Stimulated activated CD8-positive, alpha-beta memory T cell treated with anti-CD3 and anti-CD28 coated beads, Interleukin-12 subunit alpha, Interleukin-12 subunit beta, amount 100 ng/mL, for 4 hours (primary cell): ENCODE measurements around the gene MEGF11.
A peak's percentile ranks its signal among the peaks of the same experiment; 100 is the strongest.
"Not testable (repeated sequence)": the region's sequence is repeated elsewhere in the genome, so short reads cannot be mapped to it uniquely, and the experiment has no call there.

Source experiments
- DNase-seq: peaks from one replicate; pipeline ENCODE4 v3.0.0-alpha.2; 2020; ENCODE audit warnings: low read depth

MEGF11 gene

DNA sequence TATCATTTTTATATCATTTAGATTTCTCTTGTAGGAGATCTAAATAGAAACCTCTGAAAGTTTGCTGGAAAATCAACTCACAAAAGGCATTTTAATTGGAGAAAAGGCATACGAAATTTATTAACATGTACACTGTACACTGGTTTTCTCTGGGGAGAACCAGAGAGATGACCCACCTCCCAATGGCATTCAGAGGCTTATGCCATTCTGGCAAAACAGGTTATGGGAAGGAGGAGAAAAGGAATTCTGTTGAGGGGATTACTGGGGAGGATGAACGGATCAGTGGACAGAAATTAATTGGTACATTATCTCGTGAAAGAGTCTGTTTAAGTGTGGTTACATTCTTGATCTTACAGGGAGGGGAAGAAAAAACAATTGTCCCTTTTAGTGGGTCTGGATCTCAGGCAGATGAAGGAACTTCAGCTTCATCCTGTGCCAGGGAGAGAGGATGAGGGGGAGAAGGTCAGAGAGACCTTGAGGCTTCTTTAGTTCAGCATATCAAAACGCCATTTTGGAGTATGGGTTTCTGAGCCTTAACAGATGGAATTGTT is 367.8 kb downstream of the MEGF11 start:
- no peak for DNase-seq

DNA sequence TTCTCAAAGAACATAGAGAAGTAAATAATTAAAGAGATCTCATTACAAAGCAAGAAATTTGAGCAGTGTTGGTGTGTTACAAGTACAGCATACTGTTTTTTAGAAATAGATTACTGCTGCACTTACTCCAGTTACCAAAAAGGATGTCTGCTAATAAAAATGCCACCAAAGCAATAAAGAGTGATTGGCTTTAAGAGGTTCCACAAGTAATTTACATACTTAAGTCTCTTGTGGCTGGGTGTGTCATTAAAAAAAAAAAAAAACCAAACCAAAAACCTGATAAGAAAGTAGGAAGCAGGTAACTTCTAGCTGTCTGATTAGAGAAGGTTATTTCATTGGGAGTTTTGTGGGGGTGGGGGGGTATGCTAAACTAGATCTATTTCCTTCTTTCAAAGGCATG is 369.0 kb downstream of the MEGF11 start:
- no peak for DNase-seq

DNA sequence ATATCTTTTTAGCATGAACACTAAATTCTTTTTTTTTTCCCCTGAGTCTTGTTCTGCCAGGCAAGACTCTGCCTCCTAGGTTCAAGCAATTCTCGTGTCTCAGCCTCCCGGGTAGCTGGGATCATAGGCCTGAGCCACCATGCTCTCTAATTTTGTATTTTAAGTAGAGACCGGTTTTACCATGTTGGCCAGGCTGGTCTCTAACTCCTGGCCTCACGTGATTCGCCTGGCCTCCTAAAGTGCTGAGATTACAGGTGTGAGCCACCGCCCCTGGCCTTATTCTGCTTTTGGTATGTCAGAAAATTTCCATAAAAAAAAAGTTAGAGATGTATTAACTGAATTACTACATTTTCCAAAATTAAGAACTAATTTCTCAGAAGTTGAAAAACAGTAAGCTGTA is 370.0 kb downstream of the MEGF11 start:
- DNase-seq, result no peak

DNA sequence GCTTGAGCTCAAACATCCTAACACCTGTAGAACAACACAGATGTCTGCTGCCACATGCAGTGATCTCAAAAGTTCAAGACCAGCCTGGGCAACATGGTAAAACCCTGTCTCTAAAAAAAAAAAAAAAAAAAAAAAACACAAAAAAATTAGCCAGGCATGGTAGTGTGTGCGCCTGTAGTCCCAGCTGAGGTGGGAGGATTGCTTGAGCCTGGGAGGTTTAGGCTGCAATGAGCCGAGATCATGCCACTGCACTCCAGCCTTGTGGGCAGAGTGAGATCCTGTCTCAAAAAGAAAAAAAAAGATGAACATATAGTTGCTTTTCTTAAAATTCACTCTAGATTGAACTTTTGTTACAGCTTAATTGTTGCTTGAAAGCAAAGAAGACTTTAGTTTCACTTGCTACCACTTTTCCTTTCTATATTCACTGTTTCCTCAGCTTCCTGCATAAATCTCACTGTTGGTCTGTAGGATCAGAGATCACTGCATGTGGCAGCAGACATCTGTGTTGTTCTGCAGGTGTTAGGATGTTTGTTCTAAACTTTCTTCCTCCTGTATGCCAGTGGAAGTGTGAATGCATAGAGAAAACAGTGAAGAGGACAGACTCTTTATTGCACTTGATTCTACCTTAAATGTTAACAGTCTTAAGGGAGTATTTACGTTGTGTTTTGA is 371.6 kb downstream of the MEGF11 start:
- no peak for DNase-seq

DNA sequence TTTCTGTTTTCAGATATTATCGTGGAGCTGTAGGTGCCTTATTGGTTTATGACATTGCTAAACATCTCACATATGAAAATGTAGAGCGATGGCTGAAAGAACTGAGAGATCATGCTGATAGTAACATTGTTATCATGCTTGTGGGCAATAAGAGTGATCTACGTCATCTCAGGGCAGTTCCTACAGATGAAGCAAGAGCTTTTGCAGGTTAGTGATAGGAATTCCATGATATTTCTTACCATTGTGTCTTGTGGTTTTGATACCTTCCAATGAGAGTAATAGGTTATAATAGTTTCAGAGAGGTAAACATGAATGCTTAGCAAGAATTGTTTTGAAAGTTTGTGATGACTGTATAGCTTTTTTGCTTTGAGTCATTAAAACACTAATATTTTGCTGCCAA is 375.8 kb downstream of the MEGF11 start:
- no peak for DNase-seq

DNA sequence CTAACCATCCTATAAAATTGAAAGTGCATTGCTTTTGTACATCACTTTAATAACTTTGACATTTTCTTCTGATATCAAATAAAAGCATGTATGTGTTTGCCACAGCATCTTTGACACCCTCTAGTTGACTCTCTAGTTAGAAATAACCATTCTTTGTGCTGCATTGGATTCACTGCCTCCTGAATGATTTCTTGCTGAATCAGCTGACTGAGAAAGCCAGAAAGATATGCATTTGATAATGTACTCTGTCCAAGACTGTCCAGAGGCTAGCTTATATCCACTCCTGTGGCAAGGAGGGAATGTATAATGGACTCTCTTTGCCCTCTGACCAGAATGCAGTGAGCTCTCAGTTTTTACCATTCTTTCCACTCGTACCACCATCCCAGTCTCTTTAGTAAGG is 378.1 kb downstream of the MEGF11 start:
- no peak for DNase-seq

DNA sequence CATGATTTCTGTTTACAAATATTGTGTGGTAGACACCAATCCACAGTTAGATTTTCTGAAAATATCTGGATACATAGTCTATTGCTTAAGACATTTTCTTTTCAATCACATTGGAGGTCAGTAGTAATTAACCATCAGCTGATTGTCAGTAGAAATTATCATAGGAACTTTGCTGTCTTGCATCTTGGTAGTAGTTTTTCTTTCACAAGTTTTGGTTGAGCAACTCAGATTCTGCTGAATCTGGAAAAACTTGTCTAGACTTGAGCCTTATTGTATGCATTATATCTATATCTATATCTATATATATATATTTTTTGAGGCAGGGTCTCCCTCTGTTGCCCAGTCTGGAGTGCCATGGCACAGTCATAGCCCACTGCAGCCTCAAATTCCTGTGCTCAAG is 380.3 kb downstream of the MEGF11 start:
- DNase-seq, result no peak

DNA sequence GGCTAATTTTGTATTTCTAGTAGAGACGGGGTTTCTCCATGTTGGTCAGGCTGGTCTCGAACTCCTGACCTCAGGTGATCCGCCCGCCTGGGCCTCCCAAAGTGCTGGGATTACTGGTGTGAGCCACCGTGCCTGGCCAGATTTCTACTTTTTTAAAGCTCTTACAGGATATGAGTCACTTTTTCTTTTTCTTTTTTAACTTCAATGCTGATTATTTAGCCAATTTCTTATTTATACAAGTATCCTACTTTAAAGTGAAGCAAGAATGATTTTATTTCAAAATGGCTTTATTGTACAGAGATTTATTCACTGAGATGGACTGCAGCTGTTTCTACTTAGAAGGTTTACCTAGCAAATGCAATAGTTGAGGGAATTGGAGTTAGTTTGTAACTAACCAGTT is 381.0 kb downstream of the MEGF11 start:
- not testable (repeated sequence) for DNase-seq

DNA sequence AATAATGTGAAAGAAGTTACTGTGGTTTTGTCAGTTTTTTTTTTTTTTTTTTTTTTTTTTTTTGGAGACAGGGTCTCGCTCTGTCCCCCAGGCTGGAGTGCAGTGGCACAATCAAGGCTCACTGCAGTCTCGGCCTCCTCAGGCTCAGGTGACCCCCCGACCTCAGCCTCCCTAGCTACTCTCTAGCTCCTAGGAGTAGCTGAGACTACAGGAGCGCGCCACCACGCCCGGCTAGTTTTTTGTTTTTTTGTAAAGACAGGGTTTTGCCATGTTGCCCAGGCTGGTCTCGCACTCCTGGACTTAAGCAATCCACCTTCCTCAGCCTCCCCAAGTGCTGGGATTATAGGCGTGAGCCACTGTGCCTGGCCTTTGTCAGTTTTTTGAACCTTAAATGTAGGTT is 381.7 kb downstream of the MEGF11 start:
- not testable (repeated sequence) for DNase-seq

DNA sequence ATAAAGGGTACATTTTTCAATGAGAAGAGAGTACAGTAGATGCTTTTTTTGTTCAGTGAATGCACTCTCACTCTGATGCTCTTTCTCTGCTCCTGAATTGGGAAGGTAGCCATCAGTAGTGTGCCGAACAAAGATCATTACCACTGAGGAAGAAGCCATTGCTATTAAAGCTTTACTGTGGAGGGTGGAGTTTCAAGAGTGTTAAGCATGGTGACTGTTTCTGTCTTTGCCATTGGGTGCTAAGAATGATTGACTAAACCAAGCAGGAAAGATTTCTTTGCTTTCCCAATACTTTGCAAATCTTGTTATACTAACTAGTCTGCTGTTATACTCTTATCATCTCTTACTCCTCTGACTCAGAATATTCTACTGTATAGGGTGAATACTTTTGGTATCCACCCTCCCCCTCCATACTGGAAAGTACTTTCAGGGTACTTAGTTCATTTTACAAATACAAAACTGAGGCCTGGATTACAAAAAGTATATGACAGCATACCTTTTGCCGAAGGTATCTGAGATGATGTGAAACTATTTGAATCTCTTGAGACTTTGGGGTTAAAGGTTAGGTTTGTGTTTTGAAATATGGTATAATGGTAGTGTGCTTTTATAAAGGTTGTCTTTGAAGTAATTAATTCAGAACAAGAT is 382.5 kb downstream of the MEGF11 start:
- no peak for DNase-seq

DNA sequence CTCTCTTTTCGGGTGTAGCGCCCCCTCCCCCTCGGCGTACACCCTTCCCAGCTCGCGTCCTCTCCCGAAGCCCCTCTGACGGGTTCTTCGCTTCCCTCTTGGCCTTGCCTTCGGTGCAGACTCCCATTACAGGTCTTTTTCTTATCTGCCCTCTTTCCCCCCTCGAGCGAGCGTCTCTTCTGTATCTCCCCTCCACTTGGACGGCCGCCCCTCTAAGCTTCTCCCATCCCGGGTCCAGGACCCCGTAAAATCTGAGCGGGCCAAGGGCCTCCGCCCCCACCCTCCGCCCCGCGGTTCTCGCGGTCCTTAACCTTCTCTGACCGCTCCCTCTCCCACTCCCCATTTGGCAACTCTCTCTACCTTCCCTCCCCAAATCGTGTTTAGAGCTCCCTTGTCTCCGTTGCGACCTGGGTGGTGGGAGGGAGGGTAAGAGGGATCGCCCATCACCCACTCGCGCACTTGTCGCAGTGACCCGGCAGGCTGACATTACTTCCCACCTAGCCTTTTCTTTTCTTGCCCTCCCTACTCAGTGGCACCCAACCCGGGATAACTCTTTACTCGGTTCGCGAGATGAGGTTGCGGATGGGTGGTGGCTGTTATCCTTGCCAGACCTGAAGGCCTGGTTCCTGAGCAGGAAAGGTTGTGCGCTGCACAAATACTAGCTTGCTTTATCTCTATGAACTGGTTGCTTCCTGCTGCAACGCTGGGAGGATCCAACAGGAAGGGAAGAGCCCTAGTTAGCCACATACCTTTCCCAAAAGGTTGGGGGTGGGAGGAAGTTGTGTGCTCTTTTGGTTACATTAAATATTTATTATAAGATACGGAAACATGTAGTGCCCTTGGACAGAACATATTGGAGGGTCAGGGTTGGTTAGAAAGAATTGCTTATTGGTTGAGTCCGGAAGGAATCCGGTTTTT is 383.3 kb downstream of the MEGF11 start:
- peak; percentile 3 for DNase-seq

DNA sequence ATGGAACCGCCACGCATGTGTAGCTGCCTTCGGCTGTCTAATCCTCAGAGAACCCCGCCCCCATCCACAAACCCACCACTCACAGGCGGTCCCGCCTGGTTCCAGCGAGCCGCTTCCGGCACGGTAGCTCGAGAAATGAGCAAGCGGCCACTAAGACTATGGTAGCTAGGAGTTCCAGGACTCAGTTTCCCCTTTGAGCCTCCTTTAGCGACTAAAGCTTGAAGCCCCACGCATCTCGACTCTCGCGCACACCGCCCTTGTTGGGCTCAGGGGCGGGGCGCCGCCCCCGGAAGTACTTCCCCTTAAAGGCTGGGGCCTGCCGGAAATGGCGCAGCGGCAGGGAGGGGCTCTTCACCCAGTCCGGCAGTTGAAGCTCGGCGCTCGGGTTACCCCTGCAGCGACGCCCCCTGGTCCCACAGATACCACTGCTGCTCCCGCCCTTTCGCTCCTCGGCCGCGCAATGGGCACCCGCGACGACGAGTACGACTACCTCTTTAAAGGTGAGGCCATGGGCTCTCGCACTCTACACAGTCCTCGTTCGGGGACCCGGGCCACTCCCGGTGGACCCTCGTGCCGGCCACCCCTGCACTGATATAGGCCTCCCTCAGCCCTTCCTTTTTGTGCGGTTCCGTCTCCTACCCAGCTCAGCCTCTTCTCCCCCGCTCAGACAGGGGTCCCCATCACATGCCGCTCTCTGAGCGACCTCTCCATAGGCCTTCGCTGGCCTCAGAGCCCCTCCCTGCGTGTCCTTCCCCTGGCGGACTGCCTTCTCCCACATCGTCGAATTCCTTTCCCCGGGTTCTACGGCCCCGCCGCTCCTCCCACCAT is 384.2 kb downstream of the MEGF11 start, which contains the start of gene RAB11A:
Gene RAB11A, plus strand, starts transcription at position 366 of the 828 bp plus-strand sequence. Its CDS starts 95 bp downstream, at position 461.
- DNase-seq, result peak; percentile 93

DNA sequence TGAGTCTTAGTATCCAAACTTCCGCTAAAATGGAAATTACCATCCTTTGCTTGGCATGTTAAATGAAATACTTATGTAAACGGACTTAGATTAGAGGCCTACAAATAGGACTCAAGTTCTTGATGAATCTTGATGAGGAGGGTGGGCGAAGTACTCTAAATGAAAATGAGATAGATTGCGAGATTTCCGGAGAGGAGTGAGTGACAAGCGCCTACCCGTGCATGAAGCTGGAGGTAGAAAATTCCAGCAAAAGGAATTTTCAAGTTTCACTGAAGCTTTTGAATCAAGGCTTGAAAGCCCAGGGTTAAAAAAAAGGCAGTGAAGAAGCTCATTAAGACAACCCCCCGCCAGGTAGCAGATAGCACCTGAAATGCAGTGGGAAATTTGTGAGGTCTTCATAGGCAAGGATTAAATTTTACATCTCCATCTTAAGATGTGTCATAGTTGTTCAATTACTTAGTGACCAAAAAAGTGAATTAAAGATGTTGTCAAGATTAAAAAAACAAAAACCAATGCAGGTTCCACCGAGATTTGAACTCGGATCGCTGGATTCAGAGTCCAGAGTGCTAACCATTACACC is 384.9 kb downstream of the MEGF11 start:
- DNase-seq, result no peak

DNA sequence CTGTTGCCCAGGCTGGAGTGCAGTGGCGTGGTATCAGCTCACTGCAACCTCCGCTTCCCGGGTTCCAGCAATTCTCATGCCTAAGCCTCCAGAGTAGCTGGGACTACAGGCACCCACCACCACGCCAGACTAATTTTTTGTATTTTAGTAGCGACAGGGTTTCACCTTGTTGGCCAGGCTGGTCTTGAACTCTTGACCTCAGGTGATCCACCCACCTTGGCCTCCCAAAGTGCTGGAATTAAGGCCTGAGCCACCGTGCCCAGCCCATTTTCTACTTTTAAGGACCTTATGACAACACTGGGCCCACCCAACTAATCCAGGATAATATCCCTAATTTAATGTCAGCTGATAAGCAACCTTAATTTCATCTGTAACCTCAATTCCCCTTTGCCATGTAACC is 385.6 kb downstream of the MEGF11 start:
- not testable (repeated sequence) for DNase-seq

DNA sequence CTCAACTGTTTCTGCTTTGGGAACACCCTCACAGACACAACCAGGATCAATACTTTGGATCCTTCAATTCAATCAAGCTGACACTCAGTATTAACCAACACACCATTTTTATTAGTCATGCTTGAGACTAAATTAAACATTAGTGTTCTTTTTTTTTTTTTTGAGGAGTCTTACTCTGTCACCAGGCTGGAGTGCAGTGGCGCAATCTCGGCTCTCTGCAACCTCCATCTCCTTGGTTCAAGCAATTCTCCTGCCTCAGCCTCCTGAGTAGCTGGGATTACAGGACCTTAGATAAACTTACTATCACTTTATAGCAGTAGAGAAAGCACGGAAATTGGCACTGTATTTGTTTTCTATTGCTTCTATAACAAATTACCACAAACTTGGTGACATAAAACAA is 386.3 kb downstream of the MEGF11 start:
- DNase-seq, result no peak

DNA sequence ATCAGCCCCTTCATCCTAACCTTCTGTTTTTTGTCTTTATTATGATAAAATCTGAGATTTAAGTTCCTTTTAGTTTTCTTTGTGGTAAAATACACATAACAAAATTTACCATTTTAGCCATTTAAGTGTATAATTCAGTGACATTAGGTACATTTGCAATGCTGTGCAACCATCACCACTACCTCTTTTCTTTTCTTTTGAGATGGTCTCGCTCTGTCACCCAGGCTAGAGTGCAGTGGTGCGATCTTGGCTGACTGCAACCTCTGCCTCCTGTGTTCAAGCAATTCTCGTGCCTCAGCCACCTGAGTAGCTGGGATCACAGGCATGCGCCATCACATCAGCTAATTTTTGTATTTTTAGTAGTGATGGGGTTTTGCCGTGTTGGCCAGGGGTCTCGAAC is 390.4 kb downstream of the MEGF11 start:
- DNase-seq, result no peak

DNA sequence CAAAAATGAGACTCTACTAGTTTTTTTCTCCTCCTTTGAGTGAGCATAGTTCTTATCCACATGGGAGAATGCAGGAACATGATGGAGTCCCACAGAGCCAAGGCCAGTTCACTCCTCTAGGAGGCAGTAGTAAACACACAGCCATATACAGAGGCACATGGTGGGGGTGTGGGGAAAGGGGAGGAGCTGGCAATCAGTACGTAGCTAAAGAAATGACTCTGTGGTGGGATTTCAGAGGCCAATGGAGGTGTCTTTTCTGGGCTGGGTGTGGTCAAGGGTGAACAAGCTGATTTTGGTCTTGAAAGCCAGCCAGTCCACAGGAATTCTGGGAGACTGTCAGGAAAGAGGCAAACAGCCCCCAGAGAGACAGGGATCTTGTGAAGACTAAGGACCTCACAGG is 390.9 kb downstream of the MEGF11 start:
- peak; percentile 11 for DNase-seq

DNA sequence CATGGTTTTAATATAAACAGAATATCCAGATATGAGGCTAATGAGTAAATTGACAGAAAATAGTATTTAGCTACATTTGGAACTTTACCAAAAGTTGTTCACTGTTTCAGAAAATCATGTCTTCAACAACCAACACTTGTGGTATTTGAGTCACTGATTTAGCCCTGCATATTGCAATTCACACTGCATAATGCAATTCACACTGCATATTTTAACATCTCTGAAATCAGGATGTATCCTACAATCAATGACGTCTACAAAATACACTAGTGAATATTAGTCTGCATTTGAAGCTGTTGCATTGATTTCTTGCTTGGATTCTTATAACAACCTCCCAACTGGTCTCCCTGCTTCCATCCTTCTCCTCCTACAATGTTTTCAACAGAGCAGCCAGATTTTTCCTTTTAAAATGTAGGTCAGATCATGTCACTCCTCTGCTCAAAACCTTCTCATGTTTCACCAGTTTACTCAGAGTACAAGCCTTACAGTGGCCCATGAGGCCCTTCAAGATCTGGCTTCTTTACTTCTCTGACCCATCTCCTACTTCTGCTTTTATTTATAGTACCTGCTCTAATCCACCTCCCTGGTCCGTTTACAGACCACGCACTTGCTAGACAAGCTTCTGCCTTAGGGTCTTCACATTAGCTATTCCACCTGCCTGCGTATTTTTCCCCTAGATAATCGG is 395.7 kb downstream of the MEGF11 start:
- DNase-seq, result no peak

DNA sequence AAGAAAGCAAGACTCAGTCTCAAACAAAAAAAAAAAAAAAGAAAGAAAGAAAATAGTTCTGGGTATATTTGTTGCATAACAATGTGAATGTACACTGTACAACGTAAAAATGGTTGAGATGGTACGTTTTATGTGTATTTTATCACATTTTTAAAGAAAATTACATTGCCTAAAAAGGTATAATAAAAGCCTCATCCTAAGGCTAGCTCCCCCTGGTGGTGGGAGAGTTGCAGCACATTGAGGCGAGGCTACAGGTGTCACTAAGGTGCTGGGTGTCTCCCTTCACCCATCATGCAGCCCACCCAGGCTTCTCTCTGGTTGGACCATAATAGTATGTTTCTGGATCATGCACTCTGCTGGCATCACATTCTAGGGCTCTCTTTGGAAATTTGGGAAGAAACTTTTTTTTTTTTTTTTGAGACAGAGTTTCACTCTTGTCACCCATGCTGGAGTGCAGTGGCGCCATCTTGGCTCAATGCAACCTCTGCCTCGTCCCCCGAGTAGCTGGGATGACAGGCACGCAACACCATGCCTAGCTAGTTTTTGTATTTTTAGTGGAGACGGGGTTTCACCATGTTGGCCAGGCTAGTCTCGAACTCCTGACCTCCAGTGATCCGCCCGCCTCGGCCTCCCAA is 396.6 kb downstream of the MEGF11 start:
- peak; percentile 56 for DNase-seq

DNA sequence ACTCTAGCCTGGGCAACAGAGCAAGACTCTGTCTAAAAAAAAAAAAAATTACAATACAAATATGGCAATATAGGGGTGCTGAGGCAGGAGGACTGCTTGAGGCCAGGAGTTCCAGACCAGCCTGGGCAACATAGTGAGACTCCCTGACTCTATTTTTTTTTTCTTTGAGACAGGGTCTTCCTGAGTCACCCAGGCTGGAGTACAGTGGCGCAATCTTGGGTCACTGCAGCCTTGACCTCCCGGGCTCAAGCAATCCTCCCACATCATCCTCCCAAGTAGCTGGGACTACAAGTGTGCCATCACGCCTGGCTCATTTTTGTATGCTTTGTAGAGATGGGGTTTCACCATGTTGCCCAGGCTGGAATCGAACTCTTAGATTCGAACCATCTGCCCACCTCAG is 401.6 kb downstream of the MEGF11 start:
- no peak for DNase-seq
